ENCODE data around the gene MESP2. TPM values are rescaled to one million over a fixed set of nuclear protein-coding genes. Genes with fewer than 3 reads are reported as not detected.

MESP2 gene
- total RNA-seq, 1 experiment from 2014 or later = 0.28 TPM

GRCh38 chr15:89802231-89802928, 26.2 kb downstream of the MESP2 start:
- no peak overlapping the region for H3K9ac ChIP-seq (ENCODE audit: extremely low read depth, insufficient read length, low read length)
- H3K4me2 ChIP-seq (ENCODE audit: insufficient read depth, insufficient read length, low read length) = no peak overlapping the region
- no peak overlapping the region for H4K91ac ChIP-seq (ENCODE audit: insufficient read length, low read depth, low read length)
- no peaks in the 10 kb centered on the region for H3K4me1 ChIP-seq (ENCODE audit: insufficient read depth, low read length)
- H3K14ac ChIP-seq (ENCODE audit: insufficient read depth, low read length) = no peak overlapping the region
- H3K56ac ChIP-seq (ENCODE audit: insufficient read length, low read depth, low read length) = no peak overlapping the region
- no peaks in the 10 kb centered on the region for H3K79me2 ChIP-seq (ENCODE audit: insufficient read depth, low read length)
- H3K27ac ChIP-seq (ENCODE audit: insufficient read length, low read depth, low read length) = no peak overlapping the region
- H3K27me3 ChIP-seq (ENCODE audit: insufficient read depth, low read length) = no peaks in the 10 kb centered on the region
- no peaks in the 10 kb centered on the region for H3K9me3 ChIP-seq (ENCODE audit: control insufficient read depth, low read depth, low read length)
- Mint-ChIP-seq H3K27ac (peak overlapping the region in 1 of 3 experiments; percentile 17; a peak in 1 of 7 replicates), H3K4me3 (no peak overlapping the region), H3K36me3 (ENCODE audit: insufficient read depth in 1 of 3, low read depth in 3 of 3) (no peaks in the 10 kb centered on the region), H3K9me3 (no peaks in the 10 kb centered on the region), H3K4me1 (peaks cover 7 to 19% of the 10 kb centered on the region in 2 experiments; a peak in 3 of 4 replicates), H3K27me3 (ENCODE audit: low read depth) (peaks cover 6% of the 10 kb centered on the region)
- no peaks in the 10 kb centered on the region for H4K20me1 ChIP-seq (ENCODE audit: control insufficient read depth, insufficient read depth, insufficient read length)
- no peak overlapping the region for H2BK12ac ChIP-seq (ENCODE audit: insufficient read length, low read depth, low read length)
- H4K5ac ChIP-seq (ENCODE audit: insufficient read length, low read depth, low read length) = no peak overlapping the region
- no peak overlapping the region for H2BK20ac ChIP-seq (ENCODE audit: low read depth, low read length, poor library complexity, severe bottlenecking)
- H3K18ac ChIP-seq (ENCODE audit: insufficient read length, low read depth, low read length) = no peak overlapping the region
- H2AK5ac ChIP-seq (ENCODE audit: insufficient read length, low read length) = no peak overlapping the region
- no CpG with 5 or more reads among the region's 16 CpGs for WGBS (ENCODE audit: extremely low coverage, insufficient read length, low lambda C conversion rate)
- H3K23ac ChIP-seq (ENCODE audit: insufficient read length, low read depth, low read length) = no peak overlapping the region
- H4K8ac ChIP-seq (replicated peaks; ENCODE audit: insufficient read length, low read depth, low read length) = no peak overlapping the region
- no peak overlapping the region for H2BK120ac ChIP-seq (ENCODE audit: low read depth, low read length, poor library complexity, severe bottlenecking)
- TF ChIP-seq CTCF (conservative IDR thresholded peaks at IDR 0.05) = no peak
- H3K4ac ChIP-seq (ENCODE audit: low read depth, low read length) = no peak overlapping the region
- H2AFZ ChIP-seq (ENCODE audit: low read length) = no peak overlapping the region
- no peak overlapping the region for H2BK15ac ChIP-seq (ENCODE audit: low read depth, low read length)
- H3K23me2 ChIP-seq (ENCODE audit: insufficient read length, low read depth, low read length, poor library complexity, severe bottlenecking) = no peaks in the 10 kb centered on the region
- no peak overlapping the region for H2BK5ac ChIP-seq (ENCODE audit: insufficient read length, low read length)
- DNase-seq = no peak
- H3T11ph ChIP-seq (ENCODE audit: low read length) = no peak overlapping the region
- H3K79me1 ChIP-seq (ENCODE audit: insufficient read depth, low read depth, low read length, poor library complexity, severe bottlenecking) = no peaks in the 10 kb centered on the region
